Upper lobe of left lung (tissue), 4 donors: Measurements from ENCODE around the gene BCL2.

ENCODE experiments used
- EP300 ChIP-seq, 4 donors: sonication (generic); formaldehyde crosslinking; IDR thresholded peaks; one replicate each; pipeline ENCODE4 v1.5.1; 2017; ENCODE audit warnings: antibody characterized with exemption in 4 of 4, control low read depth in 2 of 4
- POLR2A ChIP-seq, 4 donors: fragments of 450-650 bp; IDR thresholded peaks; one replicate each; pipeline ENCODE4 v1.5.1; 2016 to 2017; ENCODE audit warnings: antibody characterized with exemption in 4 of 4, mild to moderate bottlenecking in 2 of 4
- TF ChIP-seq, protein P1 (sequence below), 6 experiments: fragments of 450-650 bp in 4 of 6; fragments of 200-600 bp in 2 of 6; sonication (generic) in 2 of 6; IDR thresholded peaks; one replicate each; pipeline ENCODE4 v1.5.1; 2016 to 2019; ENCODE audit warnings: antibody characterized with exemption in 6 of 6

GRCh38 chr18:63189041-63189440 is 130.5 kb downstream of the BCL2 start:
- TF ChIP-seq, protein P1, sequence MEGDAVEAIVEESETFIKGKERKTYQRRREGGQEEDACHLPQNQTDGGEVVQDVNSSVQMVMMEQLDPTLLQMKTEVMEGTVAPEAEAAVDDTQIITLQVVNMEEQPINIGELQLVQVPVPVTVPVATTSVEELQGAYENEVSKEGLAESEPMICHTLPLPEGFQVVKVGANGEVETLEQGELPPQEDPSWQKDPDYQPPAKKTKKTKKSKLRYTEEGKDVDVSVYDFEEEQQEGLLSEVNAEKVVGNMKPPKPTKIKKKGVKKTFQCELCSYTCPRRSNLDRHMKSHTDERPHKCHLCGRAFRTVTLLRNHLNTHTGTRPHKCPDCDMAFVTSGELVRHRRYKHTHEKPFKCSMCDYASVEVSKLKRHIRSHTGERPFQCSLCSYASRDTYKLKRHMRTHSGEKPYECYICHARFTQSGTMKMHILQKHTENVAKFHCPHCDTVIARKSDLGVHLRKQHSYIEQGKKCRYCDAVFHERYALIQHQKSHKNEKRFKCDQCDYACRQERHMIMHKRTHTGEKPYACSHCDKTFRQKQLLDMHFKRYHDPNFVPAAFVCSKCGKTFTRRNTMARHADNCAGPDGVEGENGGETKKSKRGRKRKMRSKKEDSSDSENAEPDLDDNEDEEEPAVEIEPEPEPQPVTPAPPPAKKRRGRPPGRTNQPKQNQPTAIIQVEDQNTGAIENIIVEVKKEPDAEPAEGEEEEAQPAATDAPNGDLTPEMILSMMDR (IDR thresholded peaks at IDR 0.05): no peak
- TF ChIP-seq EP300 (IDR thresholded peaks at IDR 0.05) (no peak), POLR2A (IDR thresholded peaks at IDR 0.05) (no peak)
